CD14-positive monocyte (primary cell): Measurements from ENCODE around the gene ABLIM3. TPM values are rescaled to one million over a fixed set of nuclear protein-coding genes. Genes with fewer than 3 reads are reported as not detected.

Source experiments
- DNase-seq, 3 donors: peaks; one replicate each; pipeline ENCODE4 v3.0.0-alpha.2; 2011 to 2022
- H2AFZ ChIP-seq: 2 replicates; pipeline ENCODE4 v1.6.0; 2012; ENCODE audit warnings: mild to moderate bottlenecking, low read depth, low read length, inconsistent platforms; ENCODE audit not compliant: insufficient read depth, poor library complexity, severe bottlenecking
- H3K27ac ChIP-seq, 2 donors: 1 replicate in 1 of 2; 2 replicates in 1 of 2; pipeline ENCODE4 v1.5.1; 2012 to 2013; ENCODE audit warnings: low read length in 2 of 2, control low read depth in 1 of 2, inconsistent platforms in 1 of 2, low read depth in 1 of 2, mild to moderate bottlenecking in 1 of 2
- H3K27me3 ChIP-seq, 2 donors: one replicate each; pipeline versions ENCODE4 v1.6.0 to v1.6.1; 2011 to 2013; ENCODE audit warnings: low read length in 2 of 2; ENCODE audit not compliant: control insufficient read depth in 2 of 2, insufficient read depth in 2 of 2
- H3K36me3 ChIP-seq, 2 donors: replicated peaks in 1 of 2; 1 replicate in 1 of 2; 2 replicates in 1 of 2; pipeline versions ENCODE4 v1.5.1 to v1.6.1; 2012 to 2013; ENCODE audit warnings: low read length in 2 of 2, control low read depth in 1 of 2, inconsistent platforms in 1 of 2, mild to moderate bottlenecking in 1 of 2; ENCODE audit not compliant: insufficient read depth in 2 of 2, control insufficient read depth in 1 of 2
- H3K4me1 ChIP-seq, 2 donors: 1 replicate in 1 of 2; 2 replicates in 1 of 2; pipeline versions ENCODE4 v1.5.1 to v1.6.1; 2012 to 2013; ENCODE audit warnings: low read length in 2 of 2, control low read depth in 1 of 2, inconsistent platforms in 1 of 2, mild to moderate bottlenecking in 1 of 2, moderate library complexity in 1 of 2; ENCODE audit not compliant: insufficient read depth in 2 of 2, control insufficient read depth in 1 of 2
- H3K4me2 ChIP-seq: replicated peaks from 2 replicates; pipeline ENCODE3; 2012; ENCODE audit warnings: low read length, moderate library complexity, mild to moderate bottlenecking; ENCODE audit not compliant: poor library complexity, severe bottlenecking; ENCODE audit errors: extremely low read depth
- H3K4me3 ChIP-seq, 3 experiments: fragments of 200-600 bp in 1 of 3; sonication (generic) in 1 of 3; replicated peaks in 1 of 3; 1 replicate in 2 of 3; 2 replicates in 1 of 3; pipeline ENCODE4 v1.5.1; 2011 to 2013; ENCODE audit warnings: low read length in 3 of 3, mild to moderate bottlenecking in 3 of 3, control low read depth in 2 of 3, low read depth in 2 of 3, inconsistent platforms in 1 of 3, moderate library complexity in 1 of 3
- H3K79me2 ChIP-seq: 2 replicates; pipeline ENCODE4 v1.6.0; 2012; ENCODE audit warnings: mild to moderate bottlenecking, control low read depth, inconsistent platforms, low read length, moderate library complexity; ENCODE audit not compliant: insufficient read depth
- H3K9ac ChIP-seq: 2 replicates; pipeline ENCODE4 v1.6.0; 2017; ENCODE audit warnings: low read length, mild to moderate bottlenecking; ENCODE audit not compliant: insufficient read depth, poor library complexity, severe bottlenecking
- H3K9me3 ChIP-seq, 2 donors: replicated peaks in 1 of 2; 1 replicate in 1 of 2; 2 replicates in 1 of 2; pipeline versions ENCODE4 v1.5.1 to v1.6.1; 2012 to 2013; ENCODE audit warnings: low read length in 2 of 2, control low read depth in 1 of 2; ENCODE audit not compliant: control insufficient read depth in 1 of 2, insufficient read depth in 1 of 2
- H4K20me1 ChIP-seq: 2 replicates; pipeline ENCODE4 v1.6.0; 2012; ENCODE audit warnings: mild to moderate bottlenecking, low read length, control low read depth, moderate library complexity; ENCODE audit not compliant: insufficient read depth
- H3K27ac Mint-ChIP-seq, 7 donors: one replicate each; pipeline ENCODE4 v1.8.0; 2020; ENCODE audit warnings: mild to moderate bottlenecking in 7 of 7, mixed read lengths in 7 of 7, moderate library complexity in 6 of 7, inconsistent platforms in 2 of 7
- H3K27me3 Mint-ChIP-seq, 3 donors: one replicate each; pipeline ENCODE4 v1.8.0; 2021 to 2022; ENCODE audit warnings: low read depth in 3 of 3, mild to moderate bottlenecking in 3 of 3, mixed read lengths in 3 of 3, moderate library complexity in 3 of 3, inconsistent platforms in 1 of 3
- H3K36me3 Mint-ChIP-seq, 2 donors: one replicate each; pipeline ENCODE4 v1.8.0; 2020; ENCODE audit warnings: mixed read lengths in 2 of 2, inconsistent platforms in 1 of 2, mild to moderate bottlenecking in 1 of 2
- H3K4me1 Mint-ChIP-seq: one replicate; pipeline ENCODE4 v1.8.0; 2020; ENCODE audit warnings: mild to moderate bottlenecking, mixed read lengths
- H3K4me3 Mint-ChIP-seq, 2 donors: one replicate each; pipeline ENCODE4 v1.8.0; 2020; ENCODE audit warnings: mild to moderate bottlenecking in 2 of 2, mixed read lengths in 2 of 2, moderate library complexity in 1 of 2
- H3K9me3 Mint-ChIP-seq, 7 donors: one replicate each; pipeline ENCODE4 v1.8.0; 2020 to 2022; ENCODE audit warnings: mixed read lengths in 7 of 7, mild to moderate bottlenecking in 6 of 7, moderate library complexity in 6 of 7, inconsistent platforms in 2 of 7
- CTCF ChIP-seq: fragments of 200-600 bp; IDR thresholded peaks from one replicate; pipeline ENCODE4 v1.8.0; 2022; ENCODE audit warnings: antibody characterized with exemption, mild to moderate bottlenecking
- WGBS: methylation state at CpG from one replicate; pipeline ENCODE4 v1.1.5; 2013; ENCODE audit warnings: missing lambda C conversion rate; ENCODE audit not compliant: insufficient coverage; 5-methylcytosine and 5-hydroxymethylcytosine counted together
- intact Hi-C, 2 donors: fragments of 100-400 bp; cut with micrococcal nuclease; formaldehyde crosslinking; loops; one replicate each; pipeline versions ENCODE4 v1.15.0 to v1.15.1; 2023
- polyA plus RNA-seq, 3 donors: library from polyadenylated mRNA; depleted of rRNA in 1 of 3; unstranded in 2 of 3; stranded (reverse) in 1 of 3; fragments of 300-500 nt in 2 of 3; fragments of >200 nt in 1 of 3; fragmentation: Illumina TruSeq in 2 of 3; gene quantifications; 1 replicate in 2 of 3; 2 replicates in 1 of 3; pipeline ENCODE4 v1.2.3, GENCODE V29; 2012 to 2021

Gene ABLIM3
- polyA plus RNA-seq, 3 donors = 0.22 to 0.74 TPM; not detected in 1

- no peak overlapping the region for H3K27ac ChIP-seq
- H3K4me3 Mint-ChIP-seq = no peak overlapping the region
- no peaks in the 10 kb centered on the region for H4K20me1 ChIP-seq
- H3K4me2 ChIP-seq = no peak overlapping the region
- no peak overlapping the region for H3K9ac ChIP-seq
- H3K9me3 ChIP-seq = no peaks in the 10 kb centered on the region
- no peaks in the 10 kb centered on the region for H3K27me3 ChIP-seq
- H3K4me1 Mint-ChIP-seq = peaks cover 7% of the 10 kb centered on the region
- H3K27me3 Mint-ChIP-seq = peaks cover 0 to 6% (median under 1%) of the 10 kb centered on the region in 3 donors
- no peaks in the 10 kb centered on the region for H3K79me2 ChIP-seq
- no peaks in the 10 kb centered on the region for H3K36me3 ChIP-seq
- no peaks in the 10 kb centered on the region for H3K9me3 Mint-ChIP-seq
- intact Hi-C loops = no loop called here
- no peak for DNase-seq
- no peak overlapping the region for H3K27ac Mint-ChIP-seq
- H3K4me1 ChIP-seq = no peaks in the 10 kb centered on the region
- WGBS = no CpG with 5 or more reads among the region's 6 CpGs
- no peak overlapping the region for H3K4me3 ChIP-seq
- no peak overlapping the region for H2AFZ ChIP-seq
- no peaks in the 10 kb centered on the region for H3K36me3 Mint-ChIP-seq
- TF ChIP-seq CTCF = no peak
These were observed 168.1 kb downstream of the ABLIM3 start for GRCh38 chr5:149309354-149309753.

Other genes starting within 250 kb of the ABLIM3 start
- under 1 TPM; 0.01 to 0.30 (median 0.14) TPM for gene SH3TC2, start 78.4 kb upstream of the ABLIM3 start, polyA plus RNA-seq
- not detected for gene AFAP1L1, start 130.4 kb downstream of the ABLIM3 start, polyA plus RNA-seq
- 1 to 10 TPM; 1.9 to 2.7 (median 2.0) TPM for gene GRPEL2, start 204.0 kb downstream of the ABLIM3 start, polyA plus RNA-seq
- 10 to 100 TPM in 2 of 3 donors, 1 to 10 TPM in 1; 9.8 to 31.8 (median 13.5) TPM for gene PCYOX1L, start 216.6 kb downstream of the ABLIM3 start, polyA plus RNA-seq
- gene IL17B, start 237.8 kb downstream of the ABLIM3 start, polyA plus RNA-seq = not detected